MM.1S (cell line): ENCODE data around the gene CHRNA4.

Experiments
- EZH2 ChIP-seq: fragments of 300-600 bp; sonication (generic); optimal IDR thresholded peaks from 2 replicates; pipeline ENCODE3; 2017; ENCODE audit warnings: low read depth, mild to moderate bottlenecking, antibody characterized with exemption, low read length, mixed read lengths
- EZH2phosphoT487 ChIP-seq: fragments of 300-600 bp; sonication (generic); IDR thresholded peaks from 2 replicates; pipeline ENCODE4 v1.6.1; 2018; ENCODE audit warnings: antibody characterized with exemption, low read length
- TF ChIP-seq, protein P1 (sequence below): fragments of 300-600 bp; sonication (generic); IDR thresholded peaks from 2 replicates; pipeline ENCODE4 v1.5.1; 2016; ENCODE audit warnings: antibody characterized with exemption, low read length, mixed read lengths

DNA sequence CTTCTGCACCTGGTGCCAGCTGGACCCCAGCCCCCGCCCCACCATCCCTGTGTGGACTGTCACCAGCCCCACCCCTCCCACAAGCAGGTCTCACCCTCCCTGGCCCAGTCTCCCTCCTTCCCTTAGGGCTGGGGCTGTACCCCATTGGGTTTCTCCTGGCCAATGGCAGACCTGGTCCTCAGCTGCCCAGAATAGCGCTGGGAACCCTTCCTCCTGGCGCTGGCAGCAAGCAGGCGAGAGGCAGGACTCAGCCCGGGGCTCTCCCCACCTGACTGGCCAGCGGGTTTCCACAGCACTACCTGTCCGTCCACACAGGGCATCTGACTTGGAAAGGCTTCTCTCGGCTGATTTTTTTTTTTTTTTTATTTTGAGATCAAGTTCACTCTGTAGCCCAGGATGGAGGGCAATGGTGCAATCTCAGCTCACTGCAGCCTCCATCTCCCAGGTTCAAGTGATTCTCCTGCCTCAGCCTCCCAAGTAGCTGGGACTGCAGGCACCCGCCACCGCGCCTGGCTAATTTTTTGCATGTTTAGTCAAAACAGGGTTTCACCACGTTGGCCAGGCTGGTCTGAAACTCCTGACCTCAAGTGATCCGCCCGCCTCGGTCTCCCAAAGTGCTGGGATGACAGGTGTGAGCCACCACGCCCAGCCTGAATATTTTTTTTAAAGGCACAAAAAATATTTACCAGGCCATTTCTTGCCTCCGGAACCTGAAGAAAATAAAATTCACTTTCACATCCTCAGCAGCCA, 21.6 kb upstream of the CHRNA4 start:
- TF ChIP-seq, protein P1, sequence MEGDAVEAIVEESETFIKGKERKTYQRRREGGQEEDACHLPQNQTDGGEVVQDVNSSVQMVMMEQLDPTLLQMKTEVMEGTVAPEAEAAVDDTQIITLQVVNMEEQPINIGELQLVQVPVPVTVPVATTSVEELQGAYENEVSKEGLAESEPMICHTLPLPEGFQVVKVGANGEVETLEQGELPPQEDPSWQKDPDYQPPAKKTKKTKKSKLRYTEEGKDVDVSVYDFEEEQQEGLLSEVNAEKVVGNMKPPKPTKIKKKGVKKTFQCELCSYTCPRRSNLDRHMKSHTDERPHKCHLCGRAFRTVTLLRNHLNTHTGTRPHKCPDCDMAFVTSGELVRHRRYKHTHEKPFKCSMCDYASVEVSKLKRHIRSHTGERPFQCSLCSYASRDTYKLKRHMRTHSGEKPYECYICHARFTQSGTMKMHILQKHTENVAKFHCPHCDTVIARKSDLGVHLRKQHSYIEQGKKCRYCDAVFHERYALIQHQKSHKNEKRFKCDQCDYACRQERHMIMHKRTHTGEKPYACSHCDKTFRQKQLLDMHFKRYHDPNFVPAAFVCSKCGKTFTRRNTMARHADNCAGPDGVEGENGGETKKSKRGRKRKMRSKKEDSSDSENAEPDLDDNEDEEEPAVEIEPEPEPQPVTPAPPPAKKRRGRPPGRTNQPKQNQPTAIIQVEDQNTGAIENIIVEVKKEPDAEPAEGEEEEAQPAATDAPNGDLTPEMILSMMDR, result no peak
- TF ChIP-seq EZH2 (no peak), EZH2phosphoT487 (no peak)
